ENCODE data around the gene CADPS2.

DNA sequence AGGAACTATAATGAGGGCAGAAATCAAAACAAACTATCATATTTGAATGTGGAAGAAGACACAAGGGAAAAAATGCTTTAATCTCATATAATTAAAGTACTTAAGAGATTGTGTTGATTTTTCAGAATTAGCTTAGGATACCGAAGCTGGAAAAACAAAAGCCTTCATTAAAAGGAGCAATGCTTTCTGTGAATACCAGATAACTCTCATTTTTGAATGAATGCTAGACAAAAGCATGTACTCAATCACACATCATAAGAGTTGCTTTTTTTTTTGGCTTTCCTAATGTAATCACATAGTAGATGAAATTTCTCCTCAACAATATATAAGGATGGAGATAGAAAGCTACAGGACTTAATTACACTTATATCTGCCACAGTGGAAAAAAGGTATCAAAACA is 43.3 kb downstream of the CADPS2 start:
- TF ChIP-seq, protein P1, sequence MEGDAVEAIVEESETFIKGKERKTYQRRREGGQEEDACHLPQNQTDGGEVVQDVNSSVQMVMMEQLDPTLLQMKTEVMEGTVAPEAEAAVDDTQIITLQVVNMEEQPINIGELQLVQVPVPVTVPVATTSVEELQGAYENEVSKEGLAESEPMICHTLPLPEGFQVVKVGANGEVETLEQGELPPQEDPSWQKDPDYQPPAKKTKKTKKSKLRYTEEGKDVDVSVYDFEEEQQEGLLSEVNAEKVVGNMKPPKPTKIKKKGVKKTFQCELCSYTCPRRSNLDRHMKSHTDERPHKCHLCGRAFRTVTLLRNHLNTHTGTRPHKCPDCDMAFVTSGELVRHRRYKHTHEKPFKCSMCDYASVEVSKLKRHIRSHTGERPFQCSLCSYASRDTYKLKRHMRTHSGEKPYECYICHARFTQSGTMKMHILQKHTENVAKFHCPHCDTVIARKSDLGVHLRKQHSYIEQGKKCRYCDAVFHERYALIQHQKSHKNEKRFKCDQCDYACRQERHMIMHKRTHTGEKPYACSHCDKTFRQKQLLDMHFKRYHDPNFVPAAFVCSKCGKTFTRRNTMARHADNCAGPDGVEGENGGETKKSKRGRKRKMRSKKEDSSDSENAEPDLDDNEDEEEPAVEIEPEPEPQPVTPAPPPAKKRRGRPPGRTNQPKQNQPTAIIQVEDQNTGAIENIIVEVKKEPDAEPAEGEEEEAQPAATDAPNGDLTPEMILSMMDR (IDR thresholded peaks at IDR 0.05; ENCODE audit: low read length): no peak
- no peak for TF ChIP-seq EZH2 (optimal IDR thresholded peaks at IDR 0.05; ENCODE audit: low read depth, low read length)

Data from MM.1S (cell line).